Stimulated activated CD4-positive, alpha-beta T cell treated with anti-CD3 and anti-CD28 coated beads, Interleukin-12 subunit alpha, Interleukin-12 subunit beta, amount 100 ng/mL, for 24 hours (primary cell): Measurements from ENCODE around the gene TUBGCP6.

ENCODE experiments used
- DNase-seq, 2 experiments: peaks; one replicate each; pipeline ENCODE4 v3.0.0-alpha.2; 2020; ENCODE audit warnings: low read depth in 2 of 2

Gene TUBGCP6

DNA sequence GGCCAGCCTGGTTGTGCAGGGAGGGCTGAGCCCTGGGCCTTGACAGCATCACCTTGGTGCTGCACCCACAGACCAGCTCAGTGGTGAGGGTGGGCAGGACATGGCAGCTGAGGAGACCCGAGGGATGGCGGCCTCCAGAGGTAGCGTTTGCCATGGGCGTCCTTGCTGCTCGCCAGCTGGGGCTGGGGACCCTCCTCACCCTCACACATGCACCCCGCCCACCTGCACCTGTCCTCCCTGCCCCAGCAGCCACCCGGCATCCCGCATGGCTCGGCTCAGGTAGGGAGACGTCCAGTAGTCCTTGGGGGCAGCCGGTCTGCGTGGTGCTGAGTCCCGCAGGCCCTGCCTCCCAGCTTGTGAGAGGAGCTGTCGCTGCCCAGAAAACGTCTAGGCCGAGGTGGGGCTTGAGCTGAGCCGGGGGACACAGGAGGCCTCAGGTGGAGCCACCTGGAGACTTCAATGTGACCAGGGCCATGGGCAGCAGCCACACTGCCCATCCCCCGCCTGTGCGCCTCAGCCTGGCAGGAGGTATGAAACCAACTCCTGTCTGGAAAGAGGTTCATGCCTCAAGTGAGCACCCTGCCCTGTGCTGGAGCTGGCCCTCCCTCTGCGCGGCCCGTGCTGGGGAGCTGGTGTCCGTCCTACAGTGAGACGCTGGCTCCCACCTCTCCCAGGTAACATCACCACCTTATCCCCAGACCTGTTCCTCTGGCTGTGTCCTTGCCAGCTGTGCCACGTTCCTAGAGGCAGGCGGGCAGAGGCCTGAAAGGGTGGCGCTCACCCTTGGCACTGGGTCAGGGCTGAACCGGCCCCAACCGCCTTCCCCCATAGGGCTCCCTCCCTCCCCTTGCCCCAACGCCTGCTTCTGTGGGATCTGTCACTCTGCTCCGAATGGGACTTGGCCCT lies 62.4 kb downstream of the TUBGCP6 start:
- no peak for DNase-seq

DNA sequence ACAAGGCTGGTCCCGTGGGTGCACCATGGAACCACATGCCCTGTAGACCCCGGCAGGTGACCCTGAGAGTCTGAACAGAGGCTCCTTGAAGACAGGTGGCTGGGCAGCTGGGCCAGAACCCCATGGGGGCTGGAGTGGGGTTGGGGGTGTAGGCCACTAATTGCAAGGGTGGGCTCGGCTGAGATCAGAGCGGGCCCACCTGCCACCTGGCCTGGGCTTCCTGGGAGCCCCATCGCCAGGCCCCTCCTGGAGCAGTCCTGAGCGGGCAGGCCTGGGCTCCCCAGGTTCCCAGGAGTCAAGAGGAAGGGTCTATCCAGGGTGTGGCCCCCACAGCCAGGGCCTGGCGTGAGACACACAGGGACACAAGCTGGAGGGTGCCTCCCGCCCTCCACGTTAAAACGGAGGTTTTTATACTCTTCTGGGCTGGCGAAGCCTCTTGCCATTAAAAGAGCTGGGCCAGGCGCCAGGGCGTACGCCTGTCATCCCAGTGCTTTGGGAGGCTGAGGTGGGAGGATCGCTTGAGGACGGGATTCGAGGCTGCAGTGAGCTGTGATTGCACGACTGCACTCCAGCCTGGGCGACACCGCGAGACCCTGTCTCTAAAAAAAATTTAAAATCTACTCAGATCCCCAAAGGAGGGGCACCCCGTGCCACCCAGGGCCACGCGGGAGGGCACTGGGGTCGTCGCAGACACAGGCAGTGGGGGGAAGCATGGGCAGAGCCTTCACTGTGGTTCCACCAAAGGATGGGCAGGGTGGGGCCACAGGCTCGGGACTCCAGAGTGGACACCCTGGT lies 63.9 kb downstream of the TUBGCP6 start:
- DNase-seq: no peak

- no peak for DNase-seq
These were observed 64.7 kb downstream of the TUBGCP6 start for GRCh38 chr22:50179937-50180726.

DNA sequence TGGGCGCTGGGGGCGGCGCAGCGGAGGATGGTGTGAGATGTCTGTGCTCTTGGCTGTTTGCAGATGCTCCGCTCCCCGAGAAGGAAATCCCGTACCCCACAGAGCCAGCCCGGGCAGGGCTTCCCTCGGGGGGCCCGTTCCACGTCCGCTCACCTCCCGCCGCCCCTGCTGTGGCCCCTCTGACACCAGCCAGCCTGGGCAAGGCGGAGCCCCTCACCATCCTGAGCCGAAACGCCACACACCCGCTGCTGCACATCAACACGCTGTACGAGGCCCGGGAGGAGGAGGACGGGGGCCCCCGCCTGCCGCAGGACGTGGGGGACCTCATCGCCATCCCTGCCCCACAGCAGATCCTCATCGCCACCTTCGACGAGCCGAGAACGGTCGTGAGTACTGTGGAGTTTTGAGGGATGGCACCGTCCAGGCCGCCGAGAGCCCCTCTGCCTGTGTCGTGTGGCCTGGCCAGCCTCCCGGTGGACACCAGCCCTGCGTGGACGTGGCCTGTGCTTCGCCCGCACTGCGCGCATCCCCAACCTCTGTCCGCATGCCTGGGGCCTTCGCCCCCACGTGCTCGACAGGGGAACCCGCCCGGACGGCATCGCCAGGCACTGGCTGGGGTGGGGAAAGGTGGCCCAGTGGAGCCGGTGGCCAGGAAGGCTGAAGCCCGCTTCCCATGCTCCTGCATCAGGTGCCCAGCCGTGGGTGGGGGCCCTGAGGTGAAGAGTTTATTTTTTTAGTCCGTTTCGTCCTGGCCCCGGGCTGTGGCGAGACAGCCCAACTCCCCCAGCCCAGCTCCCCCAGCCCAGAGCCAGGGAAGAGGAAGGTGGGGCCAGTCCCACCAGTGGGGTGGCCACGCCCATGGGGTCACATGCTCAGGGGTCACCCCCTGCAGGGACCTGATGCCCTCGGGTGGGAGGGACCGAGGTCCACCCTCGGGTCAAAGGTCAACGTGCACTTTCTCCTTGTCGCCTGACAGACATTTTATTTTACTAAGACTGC lies 65.7 kb downstream of the TUBGCP6 start:
- DNase-seq: no peak

DNA sequence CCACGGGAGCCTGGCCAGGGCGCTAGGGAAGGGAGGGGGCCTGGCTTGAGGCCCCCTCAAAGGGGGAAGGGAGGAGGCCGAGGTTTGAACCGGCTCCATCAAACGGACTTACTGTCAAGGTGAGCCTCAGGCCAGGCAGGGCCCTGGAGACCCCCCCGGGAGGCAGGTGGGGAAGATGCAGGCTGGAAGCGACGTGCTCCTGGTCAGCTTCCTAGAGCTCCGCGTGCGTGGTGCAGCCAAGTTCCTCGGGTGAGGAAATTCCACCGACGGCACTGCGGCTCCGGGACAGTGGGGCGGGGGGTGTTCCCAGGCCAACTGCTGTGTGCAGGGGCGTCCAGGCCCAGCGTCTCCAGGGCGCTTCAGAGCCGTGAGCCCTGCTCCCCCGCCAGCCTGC lies 66.4 kb downstream of the TUBGCP6 start:
- no peak for DNase-seq

GRCh38 chr22:50177537-50178470 lies 67.0 kb downstream of the TUBGCP6 start:
- no peak for DNase-seq

- DNase-seq: no peak
These were observed 67.8 kb downstream of the TUBGCP6 start for GRCh38 chr22:50176850-50177536.

- DNase-seq: no peak
These were observed 68.6 kb downstream of the TUBGCP6 start for GRCh38 chr22:50175921-50176849.

DNA sequence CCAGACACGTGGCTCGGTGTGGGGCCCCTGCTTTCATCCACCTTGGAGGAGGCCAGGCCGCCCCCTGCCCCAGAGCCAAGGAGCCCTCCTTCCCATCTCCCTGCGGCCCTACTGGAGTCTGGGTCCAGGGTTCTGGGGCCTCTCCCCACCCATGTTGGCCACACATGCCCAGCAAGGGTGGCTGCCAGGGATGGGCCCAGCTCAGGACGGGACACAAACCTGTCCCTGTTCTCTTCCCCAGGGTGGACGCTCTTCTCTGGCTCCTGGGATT lies 69.7 kb downstream of the TUBGCP6 start:
- DNase-seq: no peak

GRCh38 chr22:50174382-50175190 lies 70.2 kb downstream of the TUBGCP6 start:
- DNase-seq: no peak

DNA sequence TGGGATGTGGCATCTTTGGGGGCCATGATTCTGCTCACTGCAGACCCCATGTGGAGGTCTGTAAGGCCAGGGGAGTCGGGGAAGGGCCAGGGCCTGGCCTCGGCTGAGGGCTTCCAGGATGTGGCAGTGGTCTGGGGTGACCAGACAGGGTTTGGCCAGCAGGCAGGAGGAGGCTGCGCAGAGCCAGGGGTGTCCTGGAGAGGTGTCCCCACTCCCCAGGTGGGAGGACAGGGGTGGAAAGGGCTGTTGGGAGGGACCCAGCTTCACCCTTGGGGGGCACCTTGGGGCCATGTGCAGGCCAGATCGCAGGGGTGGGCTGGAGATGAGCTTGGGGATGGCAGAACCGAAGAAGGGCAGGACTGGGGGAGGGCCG lies 70.9 kb downstream of the TUBGCP6 start:
- DNase-seq: no peak

DNA sequence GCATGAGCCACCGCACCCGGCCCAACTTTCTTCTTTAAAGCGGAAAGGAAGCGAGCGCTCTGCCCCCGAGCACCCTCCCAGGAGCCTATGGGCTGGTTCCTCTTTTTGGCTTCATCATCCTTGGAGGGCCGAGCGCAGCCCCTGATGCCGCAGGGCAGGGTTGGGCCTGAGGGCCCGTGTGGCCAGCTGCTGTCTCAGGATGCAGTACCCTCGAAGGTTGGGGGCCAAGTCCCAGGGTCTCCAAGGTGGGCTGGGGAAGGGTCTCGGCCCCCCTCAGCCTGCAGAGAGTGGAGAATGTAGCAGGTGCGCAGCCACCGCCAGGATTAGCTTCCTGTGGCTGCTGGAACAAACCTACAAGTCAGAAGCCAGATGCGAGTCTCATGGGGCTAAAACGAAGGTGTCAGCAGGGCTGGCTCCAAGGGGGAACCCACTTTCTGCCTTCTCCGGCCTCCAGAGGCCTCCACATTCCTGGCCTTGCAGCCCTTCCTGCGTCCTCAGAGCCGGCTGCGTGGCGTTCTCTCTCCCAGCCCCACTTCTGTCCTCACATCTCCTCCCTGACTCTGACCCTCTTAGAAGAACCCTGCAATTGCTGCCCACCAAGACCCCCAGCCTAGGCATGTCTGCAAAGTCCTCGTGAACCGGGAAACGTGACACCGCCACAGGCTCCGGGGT lies 71.4 kb downstream of the TUBGCP6 start:
- no peak for DNase-seq

GRCh38 chr22:50171965-50172421 lies 72.8 kb downstream of the TUBGCP6 start:
- no peak for DNase-seq

- DNase-seq: no peak
These were observed 73.4 kb downstream of the TUBGCP6 start for GRCh38 chr22:50171319-50171964.

DNA sequence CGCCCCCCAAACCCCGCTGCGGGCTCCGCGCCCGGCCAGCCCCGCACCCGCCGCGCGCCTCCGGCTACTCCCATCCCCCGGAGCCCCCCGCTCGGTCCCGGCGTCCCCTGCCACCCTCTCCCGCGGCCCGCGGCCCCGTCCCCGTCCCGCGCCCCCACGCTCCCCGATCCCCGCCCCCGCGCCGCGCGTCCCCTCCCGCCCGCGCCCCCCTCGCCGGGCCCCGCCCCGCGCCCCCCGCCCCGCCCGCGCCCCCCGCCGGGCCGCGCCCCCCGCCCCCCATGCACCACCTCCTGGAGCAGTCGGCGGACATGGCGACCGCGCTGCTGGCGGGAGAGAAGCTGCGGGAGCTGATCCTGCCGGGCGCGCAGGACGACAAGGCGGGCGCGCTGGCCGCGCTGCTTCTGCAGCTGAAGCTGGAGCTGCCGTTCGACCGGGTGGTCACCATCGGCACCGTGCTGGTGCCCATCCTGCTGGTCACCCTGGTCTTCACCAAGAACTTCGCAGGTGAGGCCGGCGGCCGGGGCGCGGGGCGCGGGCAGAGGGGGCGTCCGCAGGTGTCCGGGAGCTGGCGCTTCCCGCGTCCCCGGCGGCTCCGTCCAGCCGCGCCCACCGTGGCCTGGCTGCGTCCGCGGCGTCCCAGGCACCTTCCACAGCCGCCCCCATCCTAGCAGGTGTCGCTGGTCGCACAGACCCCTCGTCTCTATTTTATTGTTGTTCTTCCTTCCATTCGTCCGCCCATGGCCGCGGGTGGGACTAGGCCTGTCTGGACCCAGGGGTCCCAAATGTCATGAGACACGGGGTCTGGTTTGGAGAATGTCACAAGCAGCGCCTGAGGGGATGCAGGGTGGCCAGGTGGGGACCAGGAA lies 74.1 kb downstream of the TUBGCP6 start, which contains the start of gene PANX2:
PANX2 (plus strand) TSS at position 279 of the 866 bp plus-strand sequence; CDS start at position 279, 0 bp downstream.
- no peak for DNase-seq
